ENCODE data around the gene GOLGA8Q. TPM values are rescaled to one million over a fixed set of nuclear protein-coding genes. Genes with fewer than 3 reads are reported as not detected.
"Not testable (repeated sequence)": the region's sequence is repeated elsewhere in the genome, so short reads cannot be mapped to it uniquely, and the experiment has no call there.

GOLGA8Q gene
- polyA plus RNA-seq (2011; rRNA removed) (0.32 and 0.50 TPM in 2 replicates), polyA minus RNA-seq (2011; rRNA and poly(A)+ RNA removed) (not detected in 2 replicates)

GRCh38 chr15:30551750-30552149, at the start of gene GOLGA8Q:
Gene GOLGA8Q, plus strand, starts transcription at chr15:30552050. Its CDS starts 28 bp downstream, at chr15:30552078.
- POLR2A ChIA-PET; H3K4me3 ChIP-seq (ENCODE audit: low read depth, low read length); CTCF ChIA-PET; H3K36me3 ChIP-seq (ENCODE audit: control insufficient read depth, insufficient read depth, low read length); H3K27me3 ChIP-seq (ENCODE audit: control insufficient read depth, insufficient read depth, low read length); DNase-seq (ENCODE audit: low read depth): not testable (repeated sequence)

- CTCF ChIA-PET; POLR2A ChIA-PET; DNase-seq (ENCODE audit: low read depth); H3K36me3 ChIP-seq (ENCODE audit: control insufficient read depth, insufficient read depth, low read length); H3K27me3 ChIP-seq (ENCODE audit: control insufficient read depth, insufficient read depth, low read length); H3K4me3 ChIP-seq (ENCODE audit: low read depth, low read length): not testable (repeated sequence)
Measured at GRCh38 chr15:30502904-30503781, 48.7 kb upstream of the GOLGA8Q start.

DNA sequence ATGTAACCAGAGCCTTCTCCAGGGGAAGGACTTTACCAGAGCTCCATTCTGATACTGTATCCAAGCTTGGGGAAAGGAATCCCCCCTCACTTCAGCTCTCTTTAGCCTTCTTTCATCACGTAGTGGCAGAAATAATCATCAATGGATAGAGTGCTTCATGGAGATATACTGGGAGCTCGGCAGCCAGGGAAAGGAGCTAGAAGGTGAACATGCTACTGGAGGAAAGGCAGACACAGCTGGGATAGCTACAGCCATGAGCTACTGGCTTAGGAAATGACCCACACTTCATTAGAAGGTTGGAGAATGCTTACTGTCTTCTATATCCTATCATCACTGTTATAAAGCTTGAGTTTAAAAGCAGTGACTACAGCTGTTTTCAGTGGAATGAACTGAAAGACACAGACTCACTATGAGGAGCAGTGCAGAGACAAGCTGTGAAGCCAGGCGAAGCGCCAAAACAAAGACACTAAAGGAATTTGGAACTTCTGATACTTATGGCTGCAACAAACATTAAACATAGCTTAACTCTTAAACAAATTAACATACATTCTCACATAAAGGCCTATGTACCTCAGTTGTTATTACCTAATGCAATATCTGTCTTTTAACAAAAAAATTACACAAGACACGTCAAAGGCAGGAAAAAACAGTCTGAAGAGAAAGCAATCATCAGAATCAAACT, 47.5 kb upstream of the GOLGA8Q start:
- H3K36me3 ChIP-seq (ENCODE audit: control insufficient read depth, insufficient read depth, low read length); POLR2A ChIA-PET; H3K4me3 ChIP-seq (ENCODE audit: low read depth, low read length); CTCF ChIA-PET; DNase-seq (ENCODE audit: low read depth); H3K27me3 ChIP-seq (ENCODE audit: control insufficient read depth, insufficient read depth, low read length): not testable (repeated sequence)

DNA sequence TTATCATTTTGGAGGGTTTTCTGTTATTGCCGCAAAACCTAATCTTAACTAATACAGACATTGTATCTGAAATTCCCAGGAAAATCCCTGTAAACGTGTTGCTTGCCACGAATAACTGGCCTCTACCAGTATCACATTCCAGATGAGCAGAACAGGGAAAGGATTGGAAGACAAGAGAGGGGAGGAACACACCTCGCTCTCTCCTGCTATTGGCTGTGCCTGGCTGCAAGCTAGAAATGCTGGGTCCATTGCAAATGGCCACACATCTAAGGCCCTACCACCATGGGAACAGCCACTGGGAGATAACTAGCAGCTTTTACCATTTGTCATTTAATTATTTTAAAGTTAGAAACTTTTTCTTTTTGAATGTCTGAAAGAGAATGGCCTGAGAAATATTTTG, 37.3 kb upstream of the GOLGA8Q start:
- DNase-seq (ENCODE audit: low read depth); H3K27me3 ChIP-seq (ENCODE audit: control insufficient read depth, insufficient read depth, low read length); CTCF ChIA-PET; H3K4me3 ChIP-seq (ENCODE audit: low read depth, low read length); H3K36me3 ChIP-seq (ENCODE audit: control insufficient read depth, insufficient read depth, low read length); POLR2A ChIA-PET: not testable (repeated sequence)

GRCh38 chr15:30523453-30524243, 28.2 kb upstream of the GOLGA8Q start:
- CTCF ChIA-PET; H3K4me3 ChIP-seq (ENCODE audit: low read depth, low read length); H3K36me3 ChIP-seq (ENCODE audit: control insufficient read depth, insufficient read depth, low read length); DNase-seq (ENCODE audit: low read depth); POLR2A ChIA-PET; H3K27me3 ChIP-seq (ENCODE audit: control insufficient read depth, insufficient read depth, low read length): not testable (repeated sequence)

GRCh38 chr15:30525912-30526311, 25.9 kb upstream of the GOLGA8Q start:
- CTCF ChIA-PET; DNase-seq (ENCODE audit: low read depth); H3K36me3 ChIP-seq (ENCODE audit: control insufficient read depth, insufficient read depth, low read length); H3K27me3 ChIP-seq (ENCODE audit: control insufficient read depth, insufficient read depth, low read length); POLR2A ChIA-PET; H3K4me3 ChIP-seq (ENCODE audit: low read depth, low read length): not testable (repeated sequence)

GRCh38 chr15:30529049-30529448, 22.8 kb upstream of the GOLGA8Q start:
- H3K36me3 ChIP-seq (ENCODE audit: control insufficient read depth, insufficient read depth, low read length); DNase-seq (ENCODE audit: low read depth); H3K4me3 ChIP-seq (ENCODE audit: low read depth, low read length); CTCF ChIA-PET; POLR2A ChIA-PET; H3K27me3 ChIP-seq (ENCODE audit: control insufficient read depth, insufficient read depth, low read length): not testable (repeated sequence)

DNA sequence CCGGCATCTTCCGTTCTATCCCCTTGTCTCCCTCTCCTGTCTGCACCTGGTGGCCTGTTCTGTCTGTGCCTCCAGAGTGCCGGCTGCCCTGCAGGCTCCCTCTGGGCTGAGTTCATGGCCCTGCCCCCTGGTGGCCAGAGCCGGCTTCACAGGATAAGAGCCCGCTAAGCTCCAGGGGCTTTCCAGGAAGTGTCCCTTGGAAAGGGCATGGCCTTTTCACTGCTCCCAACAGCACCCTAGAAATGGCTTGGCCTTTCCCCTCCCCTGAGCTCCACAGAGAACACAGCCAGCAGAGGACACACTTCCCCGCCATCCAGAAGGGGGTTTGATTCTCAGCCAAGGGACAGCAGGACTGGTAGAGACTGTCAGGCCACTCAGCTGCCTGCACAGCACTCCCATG, 15.1 kb downstream of the GOLGA8Q start:
- H3K36me3 ChIP-seq (ENCODE audit: control insufficient read depth, insufficient read depth, low read length); POLR2A ChIA-PET; CTCF ChIA-PET; H3K4me3 ChIP-seq (ENCODE audit: low read depth, low read length); H3K27me3 ChIP-seq (ENCODE audit: control insufficient read depth, insufficient read depth, low read length); DNase-seq (ENCODE audit: low read depth): not testable (repeated sequence)

DNA sequence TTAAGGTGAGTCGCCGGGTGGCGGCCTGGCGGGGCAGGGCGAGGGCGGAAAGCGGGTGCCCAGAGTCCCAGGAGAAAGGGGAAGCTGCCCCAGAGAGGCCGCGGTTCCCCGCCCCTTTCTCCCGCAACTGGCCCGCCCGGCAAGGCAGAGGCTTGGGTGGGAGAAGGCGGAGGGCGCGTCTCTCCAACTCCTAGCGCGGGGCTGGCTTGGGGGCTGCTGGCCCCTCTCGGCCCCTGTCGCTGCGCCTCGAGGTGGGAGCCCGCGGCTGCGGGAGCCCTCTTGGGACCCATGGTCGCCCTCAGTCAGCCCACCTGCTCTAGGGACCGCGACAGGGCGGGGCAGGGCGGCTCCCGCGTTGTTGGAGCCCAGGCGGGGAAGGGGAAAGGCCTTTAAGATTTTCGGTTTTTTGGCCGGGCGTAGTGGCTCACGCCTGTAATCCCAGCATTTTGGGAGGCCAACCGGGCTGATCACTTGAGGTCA, 21.2 kb downstream of the GOLGA8Q start:
- DNase-seq (ENCODE audit: low read depth); CTCF ChIA-PET; H3K36me3 ChIP-seq (ENCODE audit: control insufficient read depth, insufficient read depth, low read length); H3K27me3 ChIP-seq (ENCODE audit: control insufficient read depth, insufficient read depth, low read length); POLR2A ChIA-PET; H3K4me3 ChIP-seq (ENCODE audit: low read depth, low read length): not testable (repeated sequence)

DNA sequence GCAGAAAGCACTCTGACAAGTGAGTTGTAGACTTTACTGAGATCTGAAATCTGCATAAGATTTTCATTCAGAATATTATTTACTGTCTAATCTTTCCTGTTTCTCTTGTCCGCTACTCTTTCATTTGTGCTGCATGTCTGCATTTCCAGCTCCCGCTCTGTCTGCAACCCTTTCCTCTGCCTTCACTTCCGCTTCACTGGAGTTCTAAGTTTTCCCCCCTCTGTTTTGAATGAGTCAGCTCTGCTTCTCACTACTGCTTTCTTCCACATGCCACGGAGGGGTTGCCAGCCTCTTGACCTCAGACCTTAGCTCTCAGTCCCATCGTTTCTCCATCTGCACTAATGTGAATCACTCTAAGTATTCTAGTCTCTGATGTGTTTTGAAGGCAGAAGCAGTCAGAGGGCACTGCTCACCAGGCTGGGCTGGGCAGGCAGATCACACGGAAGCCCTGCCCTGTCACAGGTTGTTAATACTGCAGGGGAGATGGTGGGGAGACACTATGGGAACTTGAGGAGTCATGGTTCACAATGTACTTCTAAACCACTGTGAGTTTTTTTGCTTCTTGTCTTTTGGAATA, 27.6 kb downstream of the GOLGA8Q start:
- POLR2A ChIA-PET; H3K27me3 ChIP-seq (ENCODE audit: control insufficient read depth, insufficient read depth, low read length); DNase-seq (ENCODE audit: low read depth); H3K36me3 ChIP-seq (ENCODE audit: control insufficient read depth, insufficient read depth, low read length); CTCF ChIA-PET; H3K4me3 ChIP-seq (ENCODE audit: low read depth, low read length): not testable (repeated sequence)

DNA sequence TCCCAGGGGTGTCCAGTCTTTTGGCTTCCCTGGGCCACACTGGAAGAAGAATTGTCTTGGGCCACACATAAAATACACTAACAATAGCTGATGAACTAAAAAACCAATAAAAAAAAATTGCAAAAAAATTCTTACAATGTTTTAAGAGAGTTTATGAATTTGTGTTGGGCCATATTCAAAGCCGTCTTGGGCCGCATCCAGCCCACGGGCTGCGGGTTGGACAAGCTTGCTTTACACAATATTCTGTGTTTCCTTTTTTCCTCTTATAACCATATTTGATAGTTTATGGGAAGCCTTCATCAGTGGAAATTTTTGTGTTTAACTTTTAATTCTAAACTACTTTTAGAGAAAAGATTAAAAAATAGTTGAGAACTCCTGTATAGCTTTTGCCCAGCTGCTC, 28.9 kb downstream of the GOLGA8Q start:
- H3K27me3 ChIP-seq (ENCODE audit: control insufficient read depth, insufficient read depth, low read length); H3K36me3 ChIP-seq (ENCODE audit: control insufficient read depth, insufficient read depth, low read length); DNase-seq (ENCODE audit: low read depth); H3K4me3 ChIP-seq (ENCODE audit: low read depth, low read length); CTCF ChIA-PET; POLR2A ChIA-PET: not testable (repeated sequence)

- POLR2A ChIA-PET; DNase-seq (ENCODE audit: low read depth); CTCF ChIA-PET; H3K36me3 ChIP-seq (ENCODE audit: control insufficient read depth, insufficient read depth, low read length); H3K4me3 ChIP-seq (ENCODE audit: low read depth, low read length); H3K27me3 ChIP-seq (ENCODE audit: control insufficient read depth, insufficient read depth, low read length): not testable (repeated sequence)
Measured at GRCh38 chr15:30598953-30599352, 47.1 kb downstream of the GOLGA8Q start.
